Adipose tissue (tissue), 3 donors: ENCODE measurements around the gene MSH5. TPM values are rescaled to one million over a fixed set of nuclear protein-coding genes. Genes with fewer than 3 reads are reported as not detected.

ENCODE experiments used
- H3K27ac ChIP-seq: one replicate; pipeline ENCODE4 v1.5.1; 2013; ENCODE audit warnings: low read depth, low read length
- WGBS, 3 donors: extraction: QIAGEN DNeasy Blood & Tissue Kit; methylation state at CpG; one replicate each; pipeline ENCODE4 v1.1.7; 2013; 5-methylcytosine and 5-hydroxymethylcytosine counted together
- polyA plus RNA-seq, 3 donors: library from polyadenylated mRNA; stranded (reverse); fragments of 200-250 nt; gene quantifications; one replicate each; pipeline ENCODE4 v1.2.3, GENCODE V29; 2013
- donor health status: healthy with polysubstance abuse.
- donor health status: Bipolar disorder and iron deficiency.
- donor health status: healthy.

The MSH5 gene
- polyA plus RNA-seq, 3 donors = 2.4 to 4.4 (median 3.9) TPM

DNA sequence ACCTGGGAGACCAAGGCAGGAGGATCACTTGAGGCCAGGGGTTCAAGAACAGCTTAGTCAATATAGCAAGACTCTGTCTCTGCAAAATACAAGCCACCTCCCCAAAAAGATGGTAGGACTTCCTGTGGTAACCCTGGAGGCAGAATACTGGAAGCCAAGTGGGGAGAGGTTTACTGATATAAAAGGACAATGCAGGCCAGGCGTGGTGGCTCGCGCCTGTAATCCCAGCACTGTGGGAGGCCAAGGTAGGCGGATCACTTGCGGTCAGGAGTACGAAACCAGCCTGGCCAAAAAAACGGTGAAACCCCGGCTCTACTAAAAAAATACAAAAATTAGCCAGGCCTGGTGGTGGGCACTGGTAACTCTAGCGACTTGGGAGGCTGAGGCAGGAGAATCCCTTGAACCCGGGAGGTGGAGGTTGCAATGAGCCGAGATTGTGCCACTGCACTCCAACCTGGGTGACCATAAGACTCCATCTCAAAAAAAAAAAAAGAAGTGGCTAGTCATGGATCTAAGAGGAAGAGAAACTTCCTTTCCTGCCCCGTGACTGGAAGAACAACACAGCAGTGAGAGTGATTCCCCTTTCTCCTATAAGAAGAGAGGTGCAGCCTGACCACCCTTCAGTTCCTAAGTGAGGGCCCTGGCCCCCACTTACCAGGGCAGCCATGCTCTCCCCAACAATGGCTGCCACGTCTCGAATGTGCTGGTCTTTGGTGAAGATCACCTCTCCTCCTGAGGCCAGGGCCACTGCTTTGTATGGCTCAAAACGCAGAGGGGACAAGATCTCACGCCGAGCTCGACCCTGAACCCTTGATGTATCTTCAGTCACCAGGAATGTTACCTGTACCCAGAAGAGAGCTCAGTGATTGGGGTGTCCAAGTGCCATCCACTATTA is 28.8 kb downstream of the MSH5 start:
- no peak overlapping the region for H3K27ac ChIP-seq
- 85 to 89% (median 88%) methylated on average over 18 of the region's 18 CpGs for WGBS, 3 donors

DNA sequence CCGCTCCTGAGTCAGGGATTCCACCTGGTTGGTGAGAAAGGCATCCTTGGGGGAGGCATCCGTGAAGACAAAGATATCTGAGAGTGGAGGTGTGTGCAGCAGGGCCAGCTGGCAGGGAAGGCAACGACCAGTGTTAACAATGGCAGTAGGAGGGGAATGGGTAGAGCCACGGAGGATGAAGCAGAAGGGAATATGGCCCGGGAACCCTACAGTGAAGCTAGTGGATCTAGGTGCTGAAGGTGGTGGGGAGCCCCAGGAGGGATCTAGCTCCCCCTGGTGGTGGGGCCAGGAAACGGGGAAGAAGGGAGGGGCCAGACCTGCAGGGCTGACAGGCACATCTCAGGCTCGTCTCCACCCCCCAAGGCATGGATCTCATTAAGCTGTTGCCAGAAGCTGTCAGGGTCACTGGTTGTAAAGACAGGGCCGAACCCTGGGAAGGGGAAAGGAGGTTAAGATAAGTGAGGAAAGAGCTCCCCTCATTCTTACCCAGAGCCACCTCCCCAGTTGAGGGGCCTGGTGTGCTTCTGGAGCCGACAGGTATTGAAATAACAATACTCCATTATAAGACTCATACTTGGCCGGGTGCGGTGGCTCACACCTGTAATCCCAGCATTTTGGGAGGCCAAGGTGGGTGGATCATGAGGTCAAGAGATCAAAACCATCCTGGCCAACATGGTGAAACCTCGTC is 30.0 kb downstream of the MSH5 start:
- 48 to 61% (median 56%) methylated on average over 12 of the region's 12 CpGs for WGBS, 3 donors
- no peak overlapping the region for H3K27ac ChIP-seq

DNA sequence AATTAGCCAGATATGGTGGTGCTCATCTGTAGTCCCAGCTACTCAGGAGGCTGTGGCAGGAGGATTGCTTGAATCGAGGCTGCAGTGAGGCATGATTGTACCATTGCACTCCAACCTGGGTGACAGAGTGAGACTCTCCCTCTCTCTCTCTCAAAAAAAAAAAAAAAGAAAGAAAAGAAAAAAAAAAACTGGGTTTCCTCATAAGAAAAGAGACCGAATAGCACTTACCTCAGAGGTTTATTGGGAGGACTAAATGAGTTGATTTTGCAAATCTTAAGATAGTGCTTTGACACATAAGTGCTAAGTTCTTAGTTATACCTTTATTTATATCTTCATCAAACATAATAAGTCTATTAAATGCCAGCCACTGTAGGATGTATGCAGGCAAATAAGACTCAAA is 31.1 kb downstream of the MSH5 start:
- H3K27ac ChIP-seq = no peak overlapping the region
- WGBS, 3 donors = 76 to 90% (median 83%) methylated on average over 2 of the region's 2 CpGs

DNA sequence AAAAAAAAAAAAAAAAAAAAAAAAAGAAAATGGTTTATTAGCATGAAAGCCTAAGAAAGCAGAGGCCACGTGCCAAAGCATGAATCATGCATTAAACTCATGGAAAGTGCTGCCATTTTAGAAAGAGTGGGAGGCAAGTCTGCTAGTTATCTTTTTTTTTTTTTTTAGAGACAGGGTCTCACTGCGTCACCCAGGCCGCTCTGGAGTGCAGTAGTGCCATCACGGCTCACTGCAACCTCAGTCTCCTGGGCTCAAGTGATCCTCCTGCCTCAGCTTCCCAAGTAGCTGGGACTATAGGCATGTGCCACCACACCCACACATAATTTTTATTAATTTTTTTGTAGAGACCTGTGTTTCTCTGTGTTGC is 32.2 kb downstream of the MSH5 start:
- no peak overlapping the region for H3K27ac ChIP-seq
- 67 to 82% (median 77%) methylated on average over 4 of the region's 4 CpGs for WGBS, 3 donors

DNA sequence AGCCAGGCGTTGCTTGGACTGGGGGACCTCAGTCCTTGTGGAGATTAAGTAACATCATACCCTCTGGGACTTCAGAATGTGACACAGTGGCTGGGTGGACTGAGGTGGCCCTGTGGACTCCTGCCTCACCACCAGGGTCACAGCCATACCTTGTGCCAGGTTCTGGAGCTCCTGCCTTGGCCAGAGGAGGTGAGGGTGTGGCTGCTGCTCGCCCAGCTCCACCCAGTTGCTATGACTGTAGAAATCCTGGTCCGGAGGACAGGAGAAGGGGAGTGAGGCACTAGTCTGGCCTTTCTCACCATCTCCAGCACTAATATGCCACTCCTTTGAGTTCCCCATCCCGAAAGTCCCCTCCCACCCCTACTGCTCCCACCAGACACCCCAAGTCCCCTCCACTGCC is 35.4 kb downstream of the MSH5 start:
- 60 to 80% (median 65%) methylated on average over 4 of the region's 4 CpGs for WGBS, 3 donors
- H3K27ac ChIP-seq = no peak overlapping the region

DNA sequence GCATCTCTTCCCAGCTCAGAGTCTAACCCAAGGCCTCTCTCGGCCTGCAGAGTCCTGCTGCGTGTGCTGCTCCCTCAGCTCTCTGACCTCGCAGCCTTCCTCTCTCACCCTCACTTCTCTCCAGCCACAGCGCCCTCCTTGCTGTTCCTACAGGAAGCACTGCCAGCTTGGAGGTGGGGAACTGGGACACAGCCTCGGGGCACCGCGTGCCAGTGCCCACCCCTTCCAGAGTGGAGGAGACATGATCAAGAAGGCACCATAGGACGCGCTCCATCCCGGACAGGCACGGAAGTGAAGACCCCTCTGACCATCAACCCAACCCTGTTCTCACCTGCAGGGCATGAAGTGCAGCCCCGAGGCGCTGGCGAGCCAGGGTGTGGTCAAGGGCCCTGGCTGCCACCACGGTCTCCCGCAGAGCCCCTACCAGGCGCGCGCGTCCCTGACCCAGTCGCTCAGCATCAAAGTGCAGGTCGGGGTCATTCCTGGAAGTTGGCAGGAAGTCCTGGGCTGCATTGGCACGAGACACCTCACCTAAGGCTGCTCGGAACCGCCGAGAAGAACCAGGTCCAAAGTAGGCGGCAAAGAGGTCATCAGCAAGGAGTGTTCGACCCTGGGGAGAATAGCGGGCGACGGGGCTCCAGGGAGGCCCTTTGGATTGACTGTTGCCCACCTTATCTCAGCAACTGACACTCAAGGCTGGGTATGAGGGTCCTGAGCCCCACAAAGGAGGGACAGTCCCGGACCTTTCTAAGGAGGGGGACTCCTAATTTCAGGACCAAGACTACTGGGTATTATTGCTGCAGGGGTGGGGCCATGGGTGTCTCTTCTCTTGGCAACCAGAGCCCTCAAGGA is 36.1 kb downstream of the MSH5 start:
- no peak overlapping the region for H3K27ac ChIP-seq
- whole genome bisulfite sequencing, 3 donors = 88 to 89% (median 89%) methylated on average over 32 of the region's 32 CpGs

DNA sequence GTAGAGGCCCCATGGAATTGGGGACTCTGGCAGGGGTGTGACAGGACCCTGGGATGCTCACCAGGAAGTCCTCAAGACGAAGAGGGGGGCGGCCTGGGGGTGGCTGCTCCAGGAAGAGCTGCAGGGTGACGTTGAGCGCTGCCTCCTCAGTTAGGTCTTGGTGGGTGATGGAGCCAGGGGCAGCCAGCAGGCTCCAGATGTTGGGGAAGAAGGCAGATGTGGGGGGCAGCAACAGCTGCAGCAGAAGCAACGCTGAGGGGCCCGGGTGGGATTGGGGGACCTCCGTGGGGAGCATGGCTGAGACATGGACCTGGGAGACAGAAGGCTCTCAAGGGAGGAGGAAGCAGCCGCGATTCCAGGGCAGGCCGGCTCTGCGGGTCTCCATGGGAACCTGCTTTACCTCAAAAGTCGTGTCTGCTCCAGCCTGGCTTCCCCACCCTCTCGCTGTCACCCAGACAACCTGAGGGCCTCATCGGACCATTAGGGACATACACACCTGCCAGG is 36.7 kb downstream of the MSH5 start:
- H3K27ac ChIP-seq = no peak overlapping the region

DNA sequence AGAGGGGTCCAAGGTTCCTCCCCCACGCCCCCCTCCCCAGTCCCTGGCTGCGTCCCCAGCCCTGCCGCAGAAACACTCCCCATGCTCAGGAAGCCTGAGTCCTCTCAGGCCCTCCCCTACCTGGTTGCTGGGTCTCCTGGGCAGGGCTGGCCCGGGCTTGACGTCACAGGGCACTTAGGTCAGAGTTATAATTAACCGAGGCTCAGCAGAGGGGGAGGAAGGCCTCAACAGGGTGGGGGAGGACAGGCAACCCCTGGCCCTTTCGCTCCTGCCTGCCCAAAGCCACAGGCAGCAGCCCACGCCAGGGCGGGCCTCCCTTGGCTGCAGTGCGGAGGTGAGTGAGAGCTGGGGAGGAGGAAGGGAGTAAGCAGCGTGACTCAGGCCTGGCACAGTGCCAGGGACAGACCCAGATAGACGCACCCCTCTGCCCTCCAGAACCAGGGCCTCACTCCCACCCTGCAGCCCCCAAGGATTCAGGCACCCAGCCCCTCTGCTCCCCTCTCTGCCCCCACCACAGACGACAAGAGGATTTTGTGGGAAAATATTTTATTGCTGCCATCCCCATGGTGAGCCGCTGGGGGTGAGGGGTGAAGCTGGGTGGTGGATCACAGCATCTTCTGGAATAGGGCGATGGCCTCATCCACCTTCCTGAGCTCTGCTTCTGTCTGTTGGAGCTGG is 37.3 kb downstream of the MSH5 start, which contains the start of gene VWA7:
VWA7 (minus strand) TSS at position 340 of the 678 bp plus-strand sequence. CDS start 549 bp downstream, outside the sequence.
- 9 to 15% (median 13%) methylated on average over 14 to 15 of the region's 15 CpGs for WGBS, 3 donors
- H3K27ac ChIP-seq = no peak within 1 kb of the TSS

More for the DNA sequence above, 36.7 kb downstream of the MSH5 start:
- 27 to 43% (median 28%) methylated on average over 10 to 14 of the region's 14 CpGs for WGBS, 3 donors

DNA sequence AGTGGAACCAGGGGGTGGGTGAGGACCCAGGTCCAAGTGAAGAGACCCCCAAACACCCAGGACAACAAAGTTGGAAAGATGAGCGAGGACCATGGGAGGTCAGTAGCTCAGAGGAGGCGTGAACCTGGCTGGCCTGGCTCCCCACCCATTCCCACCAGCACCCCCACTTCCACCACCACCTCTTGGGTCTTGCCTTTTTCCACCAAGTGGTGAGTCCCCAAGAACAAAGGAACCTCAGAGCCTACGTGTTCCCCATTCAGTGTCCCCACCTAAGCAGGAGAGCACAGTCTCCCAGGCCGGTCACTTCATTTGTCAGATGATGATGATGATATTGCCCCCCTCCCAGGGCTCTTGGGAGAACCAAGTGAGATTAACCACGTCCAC is 37.9 kb downstream of the MSH5 start:
- WGBS, 3 donors = 88 to 95% (median 91%) methylated on average over 5 of the region's 5 CpGs
- H3K27ac ChIP-seq = no peak overlapping the region

DNA sequence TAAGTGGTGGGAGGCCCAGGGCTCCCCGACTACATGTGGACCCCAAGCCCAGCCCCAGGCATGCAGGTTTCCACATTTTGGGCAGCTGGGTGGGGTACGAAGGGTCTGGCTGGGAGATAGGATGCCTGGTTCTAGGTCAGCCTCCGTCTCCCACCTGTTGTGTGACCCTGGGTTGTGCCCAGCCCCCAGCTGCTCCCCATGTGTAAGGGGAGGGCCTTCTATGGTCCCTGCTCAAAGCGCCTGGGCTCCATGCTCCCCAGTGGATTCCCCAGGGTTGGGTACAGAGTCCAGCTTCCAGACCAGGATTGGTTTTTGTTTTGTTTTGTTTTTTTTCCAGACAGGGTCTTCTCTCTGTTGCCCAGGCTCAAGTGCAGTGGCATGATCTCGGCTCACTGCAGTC is 38.4 kb downstream of the MSH5 start:
- H3K27ac ChIP-seq = no peak overlapping the region
- 84 to 99% (median 96%) methylated on average over 5 of the region's 5 CpGs for WGBS, 3 donors

DNA sequence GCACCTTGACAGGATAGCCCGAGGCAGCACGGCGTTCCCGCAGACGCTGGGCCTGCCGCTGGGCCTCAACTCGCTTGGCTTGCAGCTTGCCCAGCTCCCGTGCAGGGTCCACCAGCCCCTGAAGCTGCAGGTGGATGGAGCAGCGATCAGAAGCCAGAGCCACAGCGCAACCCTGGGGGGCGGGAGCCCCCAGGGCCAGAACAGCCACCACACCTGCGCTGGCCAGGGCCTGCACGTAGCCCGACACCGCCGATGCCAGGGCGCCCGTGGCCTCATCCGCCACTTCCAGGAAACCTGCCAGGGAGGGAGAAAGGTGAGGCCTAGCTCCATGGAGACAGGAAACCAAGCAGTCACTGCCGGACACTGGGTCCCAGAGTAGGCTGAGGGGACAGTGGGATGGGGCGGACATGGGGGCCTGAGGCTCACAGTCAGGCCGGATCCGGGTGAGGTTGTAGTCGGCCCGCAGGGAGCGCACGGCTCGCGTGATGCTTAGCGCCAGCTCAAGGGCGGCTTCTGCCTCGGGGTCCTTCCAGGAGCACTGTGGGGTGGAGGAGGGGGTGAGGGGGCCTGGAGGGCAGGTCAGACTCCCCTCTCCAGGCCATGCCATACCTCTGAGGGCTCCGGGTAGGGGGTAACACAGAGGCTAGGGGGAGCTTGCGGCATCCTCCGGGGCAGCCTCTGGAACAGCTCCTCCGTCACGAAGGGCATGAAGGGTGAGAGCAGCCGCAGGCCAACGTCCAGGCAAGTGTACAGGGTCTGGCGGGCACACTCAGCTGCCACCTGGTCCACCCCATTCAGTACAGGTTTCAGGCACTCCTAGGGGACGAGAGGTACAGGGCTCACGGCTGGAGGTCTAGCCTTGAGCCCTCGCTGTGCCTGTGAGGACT is 39.4 kb downstream of the MSH5 start:
- WGBS, 3 donors = 93 to 95% (median 93%) methylated on average over 35 to 43 of the region's 43 CpGs
- no peak overlapping the region for H3K27ac ChIP-seq

DNA sequence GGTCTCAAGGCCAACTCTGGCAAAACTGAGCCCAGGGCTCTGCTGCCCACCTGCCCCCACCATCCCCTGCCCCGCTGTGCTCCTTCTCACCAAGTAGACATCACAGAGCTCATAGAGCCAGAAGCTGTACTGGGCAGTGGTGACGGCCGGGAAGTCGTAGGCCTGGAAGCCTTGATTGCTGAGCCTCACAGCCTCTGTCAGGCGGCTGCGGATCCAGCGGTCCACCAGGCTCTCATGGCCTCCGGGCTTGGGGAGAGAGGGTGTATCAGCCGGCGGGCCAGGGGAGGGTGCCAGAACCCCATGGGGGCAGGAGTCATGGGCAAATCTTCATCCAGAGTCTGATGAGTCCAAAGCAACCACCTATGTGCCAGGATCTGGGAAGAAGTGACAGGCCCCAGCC is 40.1 kb downstream of the MSH5 start:
- H3K27ac ChIP-seq = no peak overlapping the region
- 92 to 93% (median 93%) methylated on average over 10 of the region's 10 CpGs for WGBS, 3 donors

DNA sequence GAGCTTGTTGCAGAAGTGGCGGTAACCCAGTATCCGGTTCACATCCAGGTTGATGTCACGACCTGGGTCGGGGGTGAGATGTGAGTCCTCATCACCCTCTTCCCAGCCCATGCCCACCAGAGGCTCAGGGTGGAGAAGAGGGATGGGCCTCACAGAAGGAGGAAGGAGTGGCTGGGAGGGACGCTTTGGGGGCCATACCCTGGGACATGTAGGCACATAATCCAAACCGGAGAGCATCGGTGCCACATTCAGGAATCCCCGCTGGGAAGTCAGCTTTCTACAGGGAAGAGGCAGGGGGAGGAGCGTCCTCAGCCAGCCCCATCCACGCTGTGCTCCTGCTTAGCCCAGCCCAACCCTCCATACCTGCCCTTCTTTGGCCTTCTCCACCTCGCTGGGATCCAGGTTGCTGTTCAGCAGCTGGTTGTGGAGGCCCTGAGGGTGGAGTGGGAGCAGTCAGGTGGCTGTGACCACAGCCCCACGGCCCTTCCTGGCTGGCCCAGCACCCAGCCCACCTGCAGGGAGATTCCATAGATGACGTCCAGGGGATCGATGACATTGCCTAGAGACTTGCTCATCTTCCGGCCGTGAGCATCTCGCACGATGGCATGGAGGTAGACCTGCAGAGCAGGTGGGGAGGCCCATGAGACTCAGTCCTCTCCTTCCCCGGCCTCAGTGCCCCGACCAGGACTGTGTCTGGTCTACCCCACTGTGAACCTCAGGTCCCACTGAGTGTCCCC is 40.9 kb downstream of the MSH5 start:
- no peak overlapping the region for H3K27ac ChIP-seq
- WGBS, 3 donors = 87 to 90% (median 88%) methylated on average over 20 of the region's 20 CpGs

DNA sequence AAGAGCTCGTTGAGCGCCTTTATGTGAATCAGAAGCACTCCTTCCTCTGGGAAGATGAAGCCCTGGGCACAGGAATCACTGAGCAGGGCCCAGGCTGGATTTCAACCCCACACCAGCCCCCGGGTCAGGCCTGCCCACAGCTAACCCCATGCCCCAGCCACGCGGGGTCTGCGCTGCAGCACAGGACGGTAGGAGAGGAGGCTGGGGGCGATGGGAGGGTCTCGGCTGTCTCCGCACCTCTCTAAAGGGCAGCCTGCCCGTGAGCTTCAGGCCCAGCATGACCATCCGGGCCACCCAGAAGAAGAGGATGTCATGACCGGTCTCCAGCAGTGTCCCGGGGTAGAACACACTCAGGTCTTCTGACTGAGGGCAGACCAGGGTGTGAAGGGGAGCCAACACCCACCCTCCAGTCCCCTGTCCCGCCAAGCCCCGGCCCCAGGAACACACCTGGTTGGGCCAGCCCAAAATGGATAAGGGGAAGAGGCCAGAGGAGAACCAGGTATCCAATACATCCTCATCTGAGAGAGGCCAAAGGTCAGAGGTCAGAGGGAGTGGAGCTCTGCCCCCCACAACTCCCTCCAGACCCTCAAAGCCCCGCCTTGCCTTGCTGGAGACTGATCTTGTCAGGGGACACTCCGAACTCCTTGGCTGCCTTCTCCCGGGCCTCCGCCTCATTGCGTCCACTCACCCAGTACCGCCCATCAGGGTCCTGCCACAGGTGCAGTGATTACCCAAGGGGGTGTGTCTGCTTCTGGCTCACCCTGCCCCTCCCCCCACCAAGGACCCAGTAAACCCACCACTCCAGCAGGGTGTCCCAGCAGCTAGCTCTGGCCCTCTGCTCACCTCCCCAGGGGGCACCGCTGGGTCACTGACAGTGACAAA is 41.7 kb downstream of the MSH5 start:
- WGBS, 3 donors = 95 to 96% (median 96%) methylated on average over 22 to 23 of the region's 23 CpGs

DNA sequence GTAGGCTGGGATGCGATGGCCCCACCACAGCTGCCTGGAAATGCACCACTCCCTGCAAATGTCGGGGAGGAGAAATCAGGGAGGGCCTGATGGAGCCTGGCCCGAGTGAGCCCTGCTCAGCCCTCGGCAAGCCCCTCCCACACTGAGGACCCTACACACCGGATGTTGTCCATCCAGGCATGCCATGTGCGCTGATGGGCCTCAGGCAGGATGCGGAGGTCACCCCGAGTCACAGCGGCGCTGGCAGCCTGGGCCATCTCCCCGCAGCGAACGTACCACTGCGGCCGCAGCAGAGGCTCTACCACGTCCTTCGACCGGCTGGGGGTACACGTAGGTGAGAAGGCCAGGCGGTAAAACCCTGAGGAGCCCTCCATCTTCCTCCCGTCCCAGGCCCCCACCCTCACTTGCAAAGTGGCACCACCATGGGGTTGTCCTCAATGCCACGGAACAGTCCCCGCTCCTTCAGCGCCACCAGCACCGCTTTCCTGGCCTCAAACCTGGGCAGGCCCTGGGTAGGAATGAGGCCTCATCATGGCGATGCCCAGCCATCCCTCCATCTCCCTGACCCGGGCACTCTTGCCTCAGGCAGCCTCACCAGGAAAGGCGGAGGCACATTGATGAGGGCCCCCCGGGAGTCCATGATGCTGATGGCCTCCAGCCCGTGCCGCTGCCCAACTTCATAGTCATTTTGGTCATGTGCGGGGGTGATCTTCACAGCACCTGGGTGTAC is 42.5 kb downstream of the MSH5 start:
- no peak overlapping the region for H3K27ac ChIP-seq
- WGBS, 3 donors = 90 to 94% (median 92%) methylated on average over 30 to 32 of the region's 32 CpGs

More for the DNA sequence above, 41.7 kb downstream of the MSH5 start:
- H3K27ac ChIP-seq = no peak overlapping the region
